HG03457 (cell line): Measurements from ENCODE around the gene FYN.

ENCODE experiments used
- ATAC-seq: cut with Tn5 transposase; IDR thresholded peaks from one replicate; pipeline ENCODE4 v1.9.1; 2021; ENCODE audit warnings: moderate number of reproducible peaks; ENCODE audit not compliant: unreplicated experiment

FYN gene

DNA sequence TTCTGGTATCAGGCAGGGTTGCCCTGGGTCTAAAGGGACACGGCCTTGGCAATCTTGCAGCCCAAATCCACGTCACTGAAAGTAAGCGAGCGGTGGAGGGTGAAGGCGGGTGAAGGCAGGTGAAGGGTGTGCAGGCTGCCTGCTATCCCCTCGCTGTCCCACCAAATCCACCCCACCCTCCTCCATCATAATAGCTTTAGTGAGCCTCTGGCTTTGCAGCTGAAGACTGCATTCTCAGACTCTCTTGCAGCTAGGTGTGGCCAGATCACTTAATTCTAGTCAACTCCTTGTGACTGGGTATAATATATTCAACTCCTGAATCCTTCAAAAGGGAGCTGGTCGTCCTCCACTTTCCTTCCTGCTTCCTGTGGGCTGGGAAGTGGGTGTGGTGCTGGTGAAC is 140.9 kb downstream of the FYN start:
- ATAC-seq: no peak

DNA sequence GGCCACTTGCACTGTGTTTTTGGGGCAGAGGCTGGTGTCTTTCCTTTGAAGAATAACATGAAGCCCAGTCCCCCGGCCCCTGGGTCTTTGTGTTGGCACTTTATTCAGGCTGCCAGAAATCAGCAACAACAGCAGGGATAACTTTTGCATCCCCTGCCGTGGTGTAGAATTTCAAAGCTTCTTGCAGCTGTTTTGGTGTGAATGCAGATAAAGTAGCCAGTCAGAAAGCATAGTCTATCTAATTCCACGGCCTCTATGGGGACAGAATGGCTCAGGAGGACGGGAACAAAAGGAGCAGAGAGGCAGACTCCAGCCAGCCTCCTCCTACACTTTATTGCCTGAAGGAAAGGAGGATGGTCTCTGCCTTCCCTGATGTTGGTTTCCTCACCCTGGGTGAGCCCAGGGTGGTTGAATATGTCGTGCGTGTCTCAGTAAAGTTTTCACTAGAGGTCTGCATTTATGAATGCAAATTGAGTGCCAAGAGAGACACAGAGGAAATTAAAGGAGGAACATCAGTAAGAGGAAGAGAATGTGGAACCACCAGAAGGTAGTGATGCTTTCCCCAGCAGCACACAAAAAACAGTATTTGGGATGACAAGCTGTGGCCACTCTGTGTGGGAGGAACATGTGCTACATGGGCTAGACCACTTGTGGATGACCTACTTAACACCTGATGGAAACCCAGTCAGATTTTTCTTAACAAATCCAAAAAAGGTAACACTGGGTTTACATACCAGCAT is 141.6 kb downstream of the FYN start:
- no peak for ATAC-seq

DNA sequence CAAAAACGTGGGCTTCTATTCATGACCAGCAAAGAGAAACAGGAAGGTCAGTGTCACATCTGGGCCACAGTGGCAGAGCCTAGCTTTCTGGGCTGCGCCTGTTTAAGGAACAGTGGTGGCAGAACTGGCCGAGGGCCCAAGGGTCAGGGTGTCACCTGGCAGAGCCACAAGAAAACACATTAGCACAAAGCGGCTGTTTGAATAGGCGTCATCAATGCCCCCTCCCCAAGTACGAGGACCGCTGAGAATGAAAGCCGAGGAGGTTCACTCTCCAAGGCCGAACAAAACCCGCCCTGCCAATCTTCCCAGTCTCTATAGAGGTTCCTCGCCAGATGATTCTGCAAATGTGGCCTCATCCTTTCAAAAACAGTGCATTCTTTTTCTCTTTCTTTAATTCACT is 142.4 kb downstream of the FYN start:
- no peak for ATAC-seq

DNA sequence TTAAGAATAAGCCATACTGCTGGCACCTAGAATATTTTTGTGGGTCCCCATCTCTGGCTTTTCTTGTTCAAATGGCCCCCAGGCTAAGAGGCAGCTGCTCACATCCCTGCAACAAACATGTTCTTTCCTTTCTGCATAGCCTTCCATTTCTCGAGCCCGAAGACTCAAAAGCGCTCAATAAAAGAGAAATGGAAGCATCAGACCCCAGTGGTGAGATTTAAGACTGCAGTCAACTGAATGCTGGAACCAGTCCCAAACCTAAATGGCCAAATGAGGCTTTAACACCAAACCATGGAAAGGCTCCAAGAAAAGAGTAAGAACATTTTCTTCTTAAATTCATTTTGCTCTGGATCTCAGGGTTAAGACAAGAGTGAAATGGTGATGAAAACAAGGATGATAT is 145.4 kb downstream of the FYN start:
- no peak for ATAC-seq

DNA sequence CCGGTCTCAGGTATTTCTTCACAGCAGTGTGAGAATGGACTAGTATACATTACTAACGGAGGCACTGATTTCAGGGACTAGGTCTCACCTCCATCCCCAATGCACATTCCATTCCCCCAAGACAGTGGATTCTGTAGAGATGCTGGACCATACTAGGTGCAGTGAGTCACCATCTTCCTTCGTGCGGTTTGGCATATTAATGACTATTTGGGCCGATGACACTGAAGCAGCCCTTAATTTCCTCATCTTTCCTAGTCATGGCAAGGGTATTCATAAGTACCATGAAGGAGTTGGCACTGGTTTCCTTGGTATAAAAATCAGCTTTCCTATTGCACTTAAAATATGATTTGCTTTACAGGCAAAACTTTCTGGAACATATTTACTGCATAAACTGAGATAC is 146.2 kb downstream of the FYN start:
- ATAC-seq: no peak

DNA sequence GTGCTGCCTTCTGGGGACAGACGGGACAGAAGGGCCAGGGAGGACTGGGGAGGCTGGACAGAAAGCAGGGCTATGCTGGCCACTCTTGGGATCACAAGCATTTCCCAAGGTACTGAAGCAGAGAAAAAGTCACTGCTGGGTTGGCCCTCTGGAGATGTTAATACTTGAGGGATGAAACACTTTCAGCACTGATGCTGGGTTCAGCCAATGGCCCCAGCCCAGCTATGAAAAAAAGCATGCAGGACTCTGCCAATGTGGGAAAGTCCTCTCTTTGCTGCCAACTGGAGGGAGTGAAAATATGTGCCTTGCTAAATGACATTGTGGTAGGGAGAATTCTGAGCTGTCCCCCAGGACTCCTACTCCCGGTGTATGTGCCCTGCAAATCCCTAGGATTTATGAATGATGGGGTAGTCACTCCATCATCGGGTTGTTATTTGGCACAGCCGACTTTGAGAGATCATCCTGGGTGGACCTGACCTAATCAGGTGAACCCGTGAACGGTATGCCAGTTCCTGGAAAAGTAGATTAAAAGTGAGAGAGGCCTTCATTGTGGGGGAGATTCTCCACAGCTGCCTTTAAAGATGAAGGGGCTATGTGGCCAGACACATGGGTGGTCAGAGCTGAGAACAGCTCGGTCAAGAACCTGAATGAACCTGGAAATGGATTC is 147.7 kb downstream of the FYN start:
- ATAC-seq: no peak

DNA sequence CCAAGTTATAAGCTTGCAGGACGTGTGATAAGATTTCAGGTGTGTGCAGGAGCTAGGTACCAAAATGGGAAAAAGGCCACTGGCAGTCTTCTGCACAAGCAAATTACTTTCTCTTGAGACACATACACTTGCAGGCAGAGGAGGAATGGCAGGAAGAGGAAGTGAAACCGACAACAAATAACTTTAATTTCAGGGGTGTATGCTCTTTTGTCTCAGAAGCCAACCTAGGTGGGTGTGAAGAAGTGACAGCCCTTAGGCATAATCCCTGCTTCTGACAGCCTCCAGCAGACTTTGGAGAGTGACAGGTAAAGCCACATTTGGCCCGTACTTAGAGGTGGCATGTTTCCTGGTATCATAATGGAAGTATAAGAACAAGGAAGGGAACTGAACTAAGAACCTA is 148.7 kb downstream of the FYN start:
- peak; percentile 95 for ATAC-seq

DNA sequence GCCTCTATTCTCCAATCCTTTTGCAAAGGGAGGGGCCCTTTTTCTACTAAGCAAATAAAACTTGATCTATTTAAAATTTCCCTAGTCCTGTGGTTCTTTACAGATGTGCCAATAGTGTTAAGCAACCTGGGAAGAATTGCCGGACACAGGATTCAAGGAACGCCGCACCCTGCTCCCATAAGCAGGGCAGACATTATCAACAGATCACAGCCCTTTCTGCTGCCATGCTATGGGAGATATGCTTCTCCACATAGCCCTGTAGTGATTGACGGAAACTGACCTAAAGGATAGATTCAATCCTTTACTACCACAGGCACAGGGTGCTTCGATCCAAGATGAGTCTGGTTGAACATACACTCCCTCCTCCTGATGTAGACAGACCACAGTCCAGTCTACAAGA is 149.2 kb downstream of the FYN start:
- ATAC-seq: peak; percentile 14

DNA sequence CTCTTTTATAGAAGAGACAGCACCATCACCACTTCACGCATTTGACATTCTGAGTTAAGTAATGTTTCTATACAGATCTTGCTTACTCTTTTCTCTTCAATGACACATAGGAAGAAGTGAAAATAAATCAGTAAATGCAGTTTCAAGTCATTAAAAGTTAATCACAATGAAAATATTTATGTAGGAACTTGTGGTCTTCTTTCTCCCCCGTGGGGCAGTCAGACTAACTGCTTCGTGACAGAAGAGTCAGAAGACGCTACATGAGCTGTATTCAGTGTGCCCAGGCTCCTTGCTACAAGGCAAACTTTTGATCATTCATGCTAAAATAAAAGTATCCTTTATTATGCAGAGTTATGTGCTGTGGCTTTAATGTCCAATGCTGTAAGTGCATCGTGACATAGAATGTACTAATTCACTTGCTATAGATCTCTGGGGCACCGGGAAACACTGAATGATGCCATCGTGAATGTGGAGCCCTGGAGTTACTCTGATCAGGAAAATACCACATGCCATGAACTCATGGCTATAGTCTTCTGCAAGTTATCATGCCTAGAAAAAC is 149.8 kb downstream of the FYN start:
- no peak for ATAC-seq

DNA sequence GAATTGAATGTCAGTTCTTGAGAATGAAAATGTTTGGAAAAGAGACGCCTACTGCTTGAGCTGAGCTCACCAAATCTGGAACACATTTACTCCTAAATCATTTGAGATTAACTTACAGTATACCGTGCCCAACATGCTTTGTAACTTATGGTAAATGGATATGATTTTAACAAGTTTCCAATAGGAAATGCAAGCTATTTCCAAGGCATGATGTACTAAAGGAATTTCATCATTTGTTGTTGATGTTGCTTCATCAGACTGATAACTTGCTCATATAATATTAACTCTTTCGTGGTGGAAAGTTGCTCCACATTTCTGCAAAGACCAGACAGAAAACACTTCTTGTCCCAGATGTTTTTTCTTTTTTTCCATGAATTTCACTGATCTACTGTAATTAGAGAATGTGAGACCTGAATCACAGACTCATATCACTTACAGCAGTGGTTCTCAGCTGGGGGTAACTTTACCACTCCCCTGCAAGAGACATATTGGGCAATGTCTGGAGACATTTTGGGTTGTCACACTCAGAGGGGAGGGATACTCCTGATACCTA is 151.0 kb downstream of the FYN start:
- ATAC-seq: no peak

DNA sequence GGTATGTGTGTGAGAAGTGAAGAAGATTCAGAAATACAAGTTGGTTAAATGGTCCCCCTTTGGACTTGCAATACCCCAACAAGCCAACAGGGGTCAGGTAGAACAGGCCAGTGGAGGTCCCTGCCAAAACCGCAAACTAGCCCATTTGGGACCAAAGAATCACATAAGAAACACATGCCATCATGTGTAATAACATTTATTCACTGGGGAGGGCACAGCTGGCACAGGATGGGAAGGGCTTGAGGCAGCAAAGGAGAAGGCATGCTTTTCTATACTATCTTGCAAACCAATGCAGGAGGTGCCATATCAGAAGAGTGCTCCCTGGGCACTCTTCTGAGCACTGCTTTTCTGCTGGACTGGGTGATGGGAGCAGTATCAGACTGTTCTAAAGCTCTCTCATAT is 151.5 kb downstream of the FYN start:
- no peak for ATAC-seq

DNA sequence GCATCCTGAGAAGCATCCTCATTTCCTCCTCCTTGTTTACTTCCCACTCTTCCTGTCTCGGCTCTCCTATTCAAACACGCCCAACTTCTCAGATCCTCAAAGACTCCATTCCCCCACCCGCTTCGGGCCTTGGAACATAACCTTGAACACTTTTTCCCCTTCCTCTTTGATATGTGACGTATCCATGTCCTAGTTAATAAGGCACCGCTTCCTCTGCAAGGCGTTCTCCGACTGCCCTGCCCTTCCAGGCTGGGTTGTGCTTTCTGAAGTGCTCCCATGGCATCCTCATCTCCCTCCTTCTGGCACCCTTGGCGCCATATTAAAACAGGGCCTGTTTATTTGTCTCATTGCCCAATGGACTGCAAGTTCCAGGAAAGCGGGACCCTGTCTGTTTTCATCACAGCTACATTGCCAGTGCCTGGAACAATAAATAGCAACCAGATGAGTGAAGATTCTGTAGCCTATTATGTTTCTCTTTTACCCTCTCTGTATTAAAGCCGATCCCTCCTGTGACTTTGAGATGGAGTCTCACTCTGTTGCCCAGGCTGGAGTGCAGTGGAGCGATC is 152.2 kb downstream of the FYN start:
- no peak for ATAC-seq

DNA sequence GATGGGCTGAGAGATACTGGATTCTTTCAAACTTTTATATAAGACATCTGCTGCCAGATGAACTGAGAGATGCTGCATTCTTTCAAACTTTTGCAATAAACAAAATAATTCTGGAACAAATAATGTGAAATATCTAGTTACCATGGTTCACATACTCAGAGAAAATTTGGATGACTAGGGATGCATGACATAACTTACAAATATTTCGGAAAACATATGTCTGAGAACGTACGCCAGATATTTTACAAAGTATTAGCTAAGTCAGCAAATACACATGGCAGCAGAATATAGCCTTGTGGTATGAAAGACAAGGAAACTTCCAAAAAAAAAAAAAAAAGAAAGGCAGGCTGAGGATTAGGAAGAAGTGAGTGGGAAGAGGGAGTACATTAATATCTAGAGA is 154.3 kb downstream of the FYN start:
- no peak for ATAC-seq

DNA sequence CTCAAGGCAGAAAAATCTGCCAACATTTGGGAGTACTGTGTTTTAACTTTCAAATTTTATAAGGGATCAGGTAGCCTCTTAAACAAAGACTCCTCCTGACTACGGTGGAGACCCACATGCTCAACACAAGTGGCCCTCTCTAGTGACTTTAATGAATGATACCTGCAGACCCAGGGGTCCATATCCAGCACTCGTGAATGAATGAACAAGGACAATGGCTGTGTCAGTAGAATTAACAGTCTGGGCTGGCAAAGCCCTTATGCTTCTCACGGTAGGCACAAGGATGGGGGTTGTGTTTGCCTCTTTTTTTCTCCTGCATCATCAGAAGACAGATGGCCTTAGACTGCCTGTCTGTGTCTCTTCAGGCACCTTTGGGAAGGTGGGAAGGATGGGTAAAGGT is 154.9 kb downstream of the FYN start:
- ATAC-seq: no peak

DNA sequence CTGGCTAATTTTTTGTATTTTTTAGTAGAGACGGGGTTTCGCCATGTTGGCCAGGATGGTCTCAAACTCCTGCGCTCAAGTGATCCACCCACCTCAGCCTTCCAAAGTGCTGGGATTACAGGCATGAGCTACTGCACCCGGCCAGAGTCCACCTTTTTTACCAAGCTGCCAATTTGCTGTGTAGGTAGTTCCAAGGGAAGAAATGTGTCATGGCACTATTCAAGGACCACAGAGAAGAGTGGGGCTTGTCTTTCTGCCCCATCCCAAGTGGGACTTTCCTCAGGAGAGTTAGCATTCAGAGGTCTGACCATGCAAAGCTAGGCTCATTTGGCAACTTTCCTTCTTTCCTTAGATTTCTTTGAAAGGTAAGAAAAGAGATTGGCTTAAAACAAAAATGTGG is 155.6 kb downstream of the FYN start:
- ATAC-seq: no peak

DNA sequence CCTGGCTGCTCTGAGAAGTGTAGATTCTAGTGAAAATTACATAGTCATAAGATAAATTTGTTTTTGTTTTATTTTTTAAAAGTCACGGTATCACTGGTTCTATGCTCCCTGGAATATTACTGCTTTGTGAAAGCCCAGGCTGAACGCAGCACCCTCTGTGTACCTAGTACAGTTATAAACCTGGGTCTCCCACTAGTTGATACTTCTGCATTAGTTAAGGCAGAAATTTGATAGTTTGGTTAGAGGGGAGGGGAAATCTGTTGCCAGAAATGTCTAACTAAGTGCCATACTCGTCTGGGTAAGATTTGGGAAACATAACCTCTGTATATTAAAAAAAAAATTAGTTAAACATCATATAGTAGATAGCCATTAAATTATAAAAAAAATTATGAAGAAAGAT is 156.9 kb downstream of the FYN start:
- no peak for ATAC-seq

DNA sequence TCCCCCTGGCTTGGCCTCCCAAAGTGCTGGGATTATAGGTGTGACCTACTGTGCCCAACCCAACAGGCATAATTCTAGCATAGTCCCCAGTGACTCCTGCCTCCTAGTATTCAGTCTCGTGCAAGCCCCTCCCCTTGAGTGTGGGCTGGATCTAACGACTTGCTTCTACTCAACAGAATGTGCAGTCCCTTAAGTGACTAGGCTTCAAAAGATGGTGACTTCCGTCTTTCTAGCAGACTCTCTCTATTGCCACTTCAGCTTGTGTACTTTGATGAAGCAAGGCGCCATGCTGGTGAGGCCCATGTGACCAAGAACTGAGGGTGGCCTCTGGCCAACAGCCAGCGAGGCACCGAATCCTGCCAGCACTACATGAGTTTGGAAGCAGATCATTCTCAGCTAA is 157.9 kb downstream of the FYN start:
- ATAC-seq: no peak

DNA sequence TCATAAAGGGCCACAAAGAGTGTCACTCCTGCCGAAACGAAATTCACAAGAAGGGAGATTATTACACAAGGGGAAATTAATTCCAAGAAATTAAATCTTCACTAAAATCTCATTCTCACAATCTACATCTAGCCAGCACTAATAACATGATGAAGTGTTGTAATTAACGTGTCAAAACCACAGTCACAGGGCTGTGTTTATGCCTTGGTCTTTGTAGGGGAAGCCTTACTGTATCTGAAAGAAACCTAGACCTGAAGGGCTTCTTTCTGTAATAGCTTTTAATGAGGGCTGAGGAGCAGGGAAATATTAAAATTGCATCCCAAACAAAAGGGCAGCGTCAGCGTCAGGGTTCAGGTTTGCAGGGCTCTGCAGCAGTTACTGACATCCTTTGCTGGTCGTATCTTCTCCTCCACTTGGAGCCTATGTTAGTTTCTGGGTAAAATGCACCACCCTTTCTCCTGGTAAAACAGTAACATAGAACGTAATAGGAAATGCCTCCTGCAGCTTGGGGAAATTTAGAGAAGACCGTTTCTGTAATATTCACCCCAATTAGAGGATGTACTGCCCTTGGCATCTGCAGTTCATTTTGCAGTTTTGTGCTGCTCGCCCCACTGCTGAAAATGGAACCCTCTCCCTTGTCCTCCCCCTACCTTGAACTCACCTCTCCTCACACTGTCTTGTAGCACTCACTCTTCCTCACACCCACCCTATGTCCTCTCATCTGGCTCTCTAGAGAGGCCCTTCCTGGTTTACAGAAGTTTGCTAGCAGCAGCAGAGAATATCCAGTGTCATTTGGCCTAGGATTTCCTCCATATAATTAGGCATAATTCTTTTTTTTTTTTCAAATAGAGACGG is 158.6 kb downstream of the FYN start:
- ATAC-seq: no peak

DNA sequence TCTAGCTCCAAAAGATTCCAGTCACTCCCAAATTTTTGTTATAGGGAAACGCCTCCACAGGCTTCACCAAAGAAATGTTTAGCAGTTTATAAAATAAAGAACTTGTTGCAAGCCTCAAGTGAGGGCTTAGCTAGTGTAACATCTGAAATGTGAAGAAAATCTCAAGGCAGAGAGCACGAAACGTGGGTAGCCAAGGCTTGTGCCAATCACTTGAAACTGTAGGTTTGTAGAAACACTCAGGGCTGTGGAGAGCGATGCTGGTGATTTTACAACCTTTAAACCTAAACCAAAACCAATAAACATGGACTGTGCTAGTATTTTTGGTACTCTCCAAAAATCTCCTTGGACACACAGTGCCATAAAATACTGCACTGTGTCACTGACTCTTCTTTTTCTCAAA is 159.4 kb downstream of the FYN start:
- ATAC-seq: no peak

DNA sequence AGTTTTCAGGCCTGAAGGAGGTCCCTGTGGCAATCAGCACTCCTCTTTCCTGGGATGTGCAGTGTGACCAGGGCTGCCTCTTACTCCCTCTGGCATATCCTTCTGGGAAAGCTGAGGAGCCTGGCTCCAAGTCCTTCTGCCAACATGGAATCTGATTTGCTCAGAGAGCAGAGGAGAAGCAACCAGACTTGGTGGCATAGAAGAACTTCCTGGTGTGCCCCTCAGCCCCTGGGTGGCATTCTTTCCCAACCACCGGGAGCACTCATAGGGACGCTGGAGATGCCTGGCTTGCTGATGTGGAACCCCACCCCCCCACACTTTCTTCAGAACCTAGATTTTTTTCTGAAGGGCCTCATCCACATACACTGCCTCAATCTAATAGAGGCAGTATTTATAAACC is 160.0 kb downstream of the FYN start:
- no peak for ATAC-seq
